ENCODE data around the gene ABCC10. TPM values are rescaled to one million over a fixed set of nuclear protein-coding genes. Genes with fewer than 3 reads are reported as not detected.

ABCC10 gene
- total RNA-seq, 1 experiment from 2014 or later = 31.8 TPM

- H3K4ac ChIP-seq (ENCODE audit: low read depth, low read length) = no peak overlapping the region
- no peak overlapping the region for H4K5ac ChIP-seq (ENCODE audit: insufficient read length, low read depth, low read length)
- H3K79me2 ChIP-seq (ENCODE audit: insufficient read depth, low read length) = no peaks in the 10 kb centered on the region
- no peak overlapping the region for H3K4me2 ChIP-seq (ENCODE audit: insufficient read depth, insufficient read length, low read length)
- DNase-seq = no peak
- H3K27ac Mint-ChIP-seq = no peak overlapping the region; a peak in 1 of 7 replicates
- TF ChIP-seq, protein P1, sequence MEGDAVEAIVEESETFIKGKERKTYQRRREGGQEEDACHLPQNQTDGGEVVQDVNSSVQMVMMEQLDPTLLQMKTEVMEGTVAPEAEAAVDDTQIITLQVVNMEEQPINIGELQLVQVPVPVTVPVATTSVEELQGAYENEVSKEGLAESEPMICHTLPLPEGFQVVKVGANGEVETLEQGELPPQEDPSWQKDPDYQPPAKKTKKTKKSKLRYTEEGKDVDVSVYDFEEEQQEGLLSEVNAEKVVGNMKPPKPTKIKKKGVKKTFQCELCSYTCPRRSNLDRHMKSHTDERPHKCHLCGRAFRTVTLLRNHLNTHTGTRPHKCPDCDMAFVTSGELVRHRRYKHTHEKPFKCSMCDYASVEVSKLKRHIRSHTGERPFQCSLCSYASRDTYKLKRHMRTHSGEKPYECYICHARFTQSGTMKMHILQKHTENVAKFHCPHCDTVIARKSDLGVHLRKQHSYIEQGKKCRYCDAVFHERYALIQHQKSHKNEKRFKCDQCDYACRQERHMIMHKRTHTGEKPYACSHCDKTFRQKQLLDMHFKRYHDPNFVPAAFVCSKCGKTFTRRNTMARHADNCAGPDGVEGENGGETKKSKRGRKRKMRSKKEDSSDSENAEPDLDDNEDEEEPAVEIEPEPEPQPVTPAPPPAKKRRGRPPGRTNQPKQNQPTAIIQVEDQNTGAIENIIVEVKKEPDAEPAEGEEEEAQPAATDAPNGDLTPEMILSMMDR (conservative IDR thresholded peaks at IDR 0.05) = no peak
- H4K91ac ChIP-seq (ENCODE audit: insufficient read length, low read depth, low read length) = no peak overlapping the region
- H2AFZ ChIP-seq (ENCODE audit: low read length) = no peak overlapping the region
- peaks cover 9% of the 10 kb centered on the region for H3K23me2 ChIP-seq (ENCODE audit: insufficient read length, low read depth, low read length, poor library complexity, severe bottlenecking)
- H3K36me3 Mint-ChIP-seq (ENCODE audit: insufficient read depth in 1 of 3, low read depth in 3 of 3) = no peaks in the 10 kb centered on the region
- no peaks in the 10 kb centered on the region for H3K4me1 ChIP-seq (ENCODE audit: insufficient read depth, low read length)
- H3K27me3 Mint-ChIP-seq (ENCODE audit: low read depth) = peaks cover 36% of the 10 kb centered on the region
- H3K14ac ChIP-seq (ENCODE audit: insufficient read depth, low read length) = no peak overlapping the region
- no peak overlapping the region for H3T11ph ChIP-seq (ENCODE audit: low read length)
- H3K79me1 ChIP-seq (ENCODE audit: insufficient read depth, low read depth, low read length, poor library complexity, severe bottlenecking) = no peaks in the 10 kb centered on the region
- peaks cover 12% of the 10 kb centered on the region; the same call in 1 of the 2 replicates for H3K27me3 ChIP-seq (ENCODE audit: insufficient read depth, low read length)
- H3K9me3 ChIP-seq (ENCODE audit: control insufficient read depth, low read depth, low read length) = no peaks in the 10 kb centered on the region
- no peak overlapping the region for H2BK5ac ChIP-seq (ENCODE audit: insufficient read length, low read length)
- no peak overlapping the region for H2BK20ac ChIP-seq (ENCODE audit: low read depth, low read length, poor library complexity, severe bottlenecking)
- H4K8ac ChIP-seq (replicated peaks; ENCODE audit: insufficient read length, low read depth, low read length) = no peak overlapping the region
- no peak overlapping the region for H2BK12ac ChIP-seq (ENCODE audit: insufficient read length, low read depth, low read length)
- H3K23ac ChIP-seq (ENCODE audit: insufficient read length, low read depth, low read length) = no peak overlapping the region
- no peak overlapping the region for H3K4me3 Mint-ChIP-seq
- no peaks in the 10 kb centered on the region; a peak in 2 of 5 replicates for H3K9me3 Mint-ChIP-seq
- H3K4me1 Mint-ChIP-seq = peaks cover 9 to 14% of the 10 kb centered on the region in 2 experiments
- no peak overlapping the region for H3K9ac ChIP-seq (ENCODE audit: extremely low read depth, insufficient read length, low read length)
- no peak overlapping the region for H3K56ac ChIP-seq (ENCODE audit: insufficient read length, low read depth, low read length)
- H2AK5ac ChIP-seq (ENCODE audit: insufficient read length, low read length) = no peak overlapping the region
- no peaks in the 10 kb centered on the region for H4K20me1 ChIP-seq (ENCODE audit: control insufficient read depth, insufficient read depth, insufficient read length)
- H2BK15ac ChIP-seq (ENCODE audit: low read depth, low read length) = no peak overlapping the region
- no peak overlapping the region for H2BK120ac ChIP-seq (ENCODE audit: low read depth, low read length, poor library complexity, severe bottlenecking)
- no CpG with 5 or more reads among the region's 4 CpGs for WGBS (ENCODE audit: extremely low coverage, insufficient read length, low lambda C conversion rate)
- no peak overlapping the region for H3K18ac ChIP-seq (ENCODE audit: insufficient read length, low read depth, low read length)
- no peak overlapping the region for H3K27ac ChIP-seq (ENCODE audit: insufficient read length, low read depth, low read length)
Measured at GRCh38 chr6:43460032-43460431, 32.7 kb downstream of the ABCC10 start.
